Tibial nerve (tissue), 4 donors: Measurements from ENCODE around the gene SGPL1. TPM values are rescaled to one million over a fixed set of nuclear protein-coding genes. Genes with fewer than 3 reads are reported as not detected.
"Not testable (repeated sequence)": the region's sequence is repeated elsewhere in the genome, so short reads cannot be mapped to it uniquely, and the experiment has no call there.

ENCODE experiments used
- DNase-seq, 2 donors: peaks; one replicate each; pipeline ENCODE4 v3.0.0-alpha.2; 2019; ENCODE audit warnings: low spot score in 2 of 2
- H3K27ac ChIP-seq, 4 donors: fragments of 200-600 bp; sonication (generic) in 3 of 4; one replicate each; pipeline ENCODE4 v1.5.1; 2017 to 2019; ENCODE audit warnings: mild to moderate bottlenecking in 1 of 4
- H3K27me3 ChIP-seq, 2 donors: fragments of 200-600 bp; sonication (generic) in 1 of 2; one replicate each; pipeline versions ENCODE4 v1.5.1 to v1.6.0; 2017 to 2019
- H3K36me3 ChIP-seq, 3 donors: fragments of 200-600 bp; sonication (generic); one replicate each; pipeline ENCODE4 v1.5.1; 2018 to 2019
- H3K4me1 ChIP-seq, 4 donors: fragments of 200-600 bp; sonication (generic) in 3 of 4; one replicate each; pipeline ENCODE4 v1.5.1; 2017 to 2019
- H3K4me3 ChIP-seq, 4 donors: fragments of 200-600 bp; sonication (generic) in 3 of 4; one replicate each; pipeline ENCODE4 v1.5.1; 2017 to 2019; ENCODE audit warnings: mild to moderate bottlenecking in 1 of 4, moderate library complexity in 1 of 4
- H3K9me3 ChIP-seq, 4 donors: fragments of 200-600 bp; sonication (generic) in 3 of 4; one replicate each; pipeline ENCODE4 v1.5.1; 2017 to 2019
- CTCF ChIP-seq, 5 experiments: fragments of 200-600 bp in 3 of 5; fragments of 450-650 bp in 2 of 5; sonication (generic) in 3 of 5; IDR thresholded peaks; one replicate each; pipeline ENCODE4 v1.5.1; 2016 to 2019; ENCODE audit warnings: antibody characterized with exemption in 5 of 5, mild to moderate bottlenecking in 3 of 5, moderate library complexity in 2 of 5
- EP300 ChIP-seq, 2 donors: sonication (generic); formaldehyde crosslinking; IDR thresholded peaks; one replicate each; pipeline ENCODE4 v1.6.1; 2017; ENCODE audit warnings: antibody characterized with exemption in 2 of 2, mild to moderate bottlenecking in 1 of 2
- POLR2A ChIP-seq, 2 donors: fragments of 450-650 bp; IDR thresholded peaks; one replicate each; pipeline ENCODE4 v1.6.1; 2017; ENCODE audit warnings: antibody characterized with exemption in 2 of 2, mild to moderate bottlenecking in 2 of 2, moderate library complexity in 2 of 2
- WGBS, 2 donors: methylation state at CpG; one replicate each; pipeline ENCODE4 v1.1.5; 2018; 5-methylcytosine and 5-hydroxymethylcytosine counted together
- total RNA-seq, 4 donors: library from RNA; depleted of rRNA; stranded (reverse); fragments of >200 nt; gene quantifications; one replicate each; pipeline ENCODE4 v1.1.0, GENCODE V29; 2016

The SGPL1 gene
- total RNA-seq, 4 donors from 2014 or later = 21.1 to 31.0 (median 24.5) TPM

- peaks cover 0 to 70% (median 4%) of the 10 kb centered on the region in 3 donors for H3K36me3 ChIP-seq
- peaks cover 0 to 14% (median 0%) of the 10 kb centered on the region in 4 donors for H3K4me1 ChIP-seq
- H3K27me3 ChIP-seq = no peaks in the 10 kb centered on the region
- no peak overlapping the region for H3K27ac ChIP-seq
- DNase-seq = no peak
- 92 to 98% methylated on average over 4 of the region's 4 CpGs for WGBS, 2 donors
- H3K4me3 ChIP-seq = no peak overlapping the region
- TF ChIP-seq CTCF (IDR thresholded peaks at IDR 0.05) (no peak), EP300 (IDR thresholded peaks at IDR 0.05) (no peak), POLR2A (IDR thresholded peaks at IDR 0.05) (no peak)
- H3K9me3 ChIP-seq = no peaks in the 10 kb centered on the region
These were observed 37.3 kb downstream of the SGPL1 start for GRCh38 chr10:70853038-70853437.

- Histone ChIP-seq H3K27ac (no peak overlapping the region), H3K36me3 (peaks cover 0 to 74% (median 4%) of the 10 kb centered on the region in 3 donors), H3K27me3 (no peaks in the 10 kb centered on the region), H3K9me3 (no peaks in the 10 kb centered on the region), H3K4me3 (no peak overlapping the region), H3K4me1 (peaks cover 0 to 14% (median 0%) of the 10 kb centered on the region in 4 donors)
- TF ChIP-seq EP300 (IDR thresholded peaks at IDR 0.05) (no peak), CTCF (IDR thresholded peaks at IDR 0.05) (no peak), POLR2A (IDR thresholded peaks at IDR 0.05) (no peak)
- DNase-seq = no peak
- WGBS, 2 donors = 82 to 87% methylated on average over 1 of the region's 1 CpG
These were observed 37.7 kb downstream of the SGPL1 start for GRCh38 chr10:70853457-70853856.

GRCh38 chr10:70856454-70856853 lies 40.7 kb downstream of the SGPL1 start:
- Histone ChIP-seq H3K36me3 (peaks cover 2 to 96% (median 4%) of the 10 kb centered on the region in 3 donors), H3K4me1 (no peaks in the 10 kb centered on the region), H3K9me3 (no peaks in the 10 kb centered on the region), H3K4me3 (no peak overlapping the region), H3K27ac (no peak overlapping the region), H3K27me3 (no peaks in the 10 kb centered on the region)
- TF ChIP-seq CTCF (IDR thresholded peaks at IDR 0.05) (no peak), EP300 (IDR thresholded peaks at IDR 0.05) (no peak), POLR2A (IDR thresholded peaks at IDR 0.05) (no peak)
- WGBS, 2 donors = 64 to 73% methylated on average over 2 of the region's 2 CpGs
- DNase-seq = no peak

- H3K4me3 ChIP-seq = no peak overlapping the region
- no peaks in the 10 kb centered on the region for H3K9me3 ChIP-seq
- no peak for DNase-seq
- peaks cover 4 to 90% (median 4%) of the 10 kb centered on the region in 3 donors for H3K36me3 ChIP-seq
- H3K27ac ChIP-seq = no peak overlapping the region
- 81 to 91% methylated on average over 5 of the region's 5 CpGs for WGBS, 2 donors
- no peaks in the 10 kb centered on the region for H3K27me3 ChIP-seq
- TF ChIP-seq POLR2A (IDR thresholded peaks at IDR 0.05) (no peak), EP300 (IDR thresholded peaks at IDR 0.05) (no peak), CTCF (IDR thresholded peaks at IDR 0.05) (no peak)
- H3K4me1 ChIP-seq = no peaks in the 10 kb centered on the region
These were observed 43.0 kb downstream of the SGPL1 start for GRCh38 chr10:70858759-70859158.

- not testable (repeated sequence) for H3K4me3 ChIP-seq, H3K9me3 ChIP-seq, H3K27me3 ChIP-seq, H3K27ac ChIP-seq, H3K4me1 ChIP-seq, DNase-seq
- peaks cover 4 to 78% (median 4%) of the 10 kb centered on the region in 3 donors for H3K36me3 ChIP-seq
- 95 to 99% methylated on average over 30 to 42 of the region's 42 CpGs for WGBS, 2 donors
These were observed 45.9 kb downstream of the SGPL1 start for GRCh38 chr10:70861495-70862197.
